Sigmoid colon (tissue), 7 donors: ENCODE measurements around the gene MEMO1. TPM values are rescaled to one million over a fixed set of nuclear protein-coding genes. Genes with fewer than 3 reads are reported as not detected.

Source experiments
- DNase-seq: peaks from one replicate; pipeline ENCODE4 v3.0.0-alpha.2; 2019
- H3K27ac ChIP-seq, 4 donors: fragments of 200-600 bp; sonication (generic); one replicate each; pipeline ENCODE4 v1.5.1; 2016 to 2019; ENCODE audit warnings: mild to moderate bottlenecking in 1 of 4
- H3K27me3 ChIP-seq, 3 donors: fragments of 200-600 bp; sonication (generic); one replicate each; pipeline ENCODE4 v1.5.1; 2019; ENCODE audit warnings: mild to moderate bottlenecking in 1 of 3
- H3K36me3 ChIP-seq, 4 donors: fragments of 200-600 bp; sonication (generic); one replicate each; pipeline ENCODE4 v1.5.1; 2016 to 2019
- H3K4me1 ChIP-seq, 4 donors: fragments of 200-600 bp; sonication (generic); one replicate each; pipeline ENCODE4 v1.5.1; 2017 to 2019
- H3K4me3 ChIP-seq, 4 donors: fragments of 200-600 bp; sonication (generic); one replicate each; pipeline ENCODE4 v1.5.1; 2017 to 2019; ENCODE audit warnings: mild to moderate bottlenecking in 2 of 4, moderate library complexity in 1 of 4
- H3K9me3 ChIP-seq, 4 donors: fragments of 200-600 bp in 3 of 4; sonication (generic) in 3 of 4; one replicate each; pipeline versions ENCODE4 v1.5.1 to v1.6.1; 2013 to 2019
- CTCF ChIP-seq, 4 experiments: fragments of 450-650 bp in 3 of 4; fragments of 200-600 bp in 1 of 4; IDR thresholded peaks; one replicate each; pipeline ENCODE4 v1.5.1; 2016 to 2019; ENCODE audit warnings: antibody characterized with exemption in 4 of 4, mild to moderate bottlenecking in 3 of 4, moderate library complexity in 2 of 4
- EP300 ChIP-seq, 4 donors: sonication (generic); formaldehyde crosslinking; IDR thresholded peaks; one replicate each; pipeline ENCODE4 v1.6.1; 2017; ENCODE audit warnings: antibody characterized with exemption in 4 of 4
- POLR2A ChIP-seq, 2 donors: fragments of 450-650 bp; IDR thresholded peaks; one replicate each; pipeline ENCODE4 v1.6.1; 2016; ENCODE audit warnings: antibody characterized with exemption in 2 of 2, mild to moderate bottlenecking in 2 of 2, moderate library complexity in 2 of 2
- POLR2AphosphoS5 ChIP-seq, 4 donors: sonication (generic); formaldehyde crosslinking; IDR thresholded peaks; one replicate each; pipeline ENCODE4 v1.6.1; 2017; ENCODE audit warnings: antibody characterized with exemption in 4 of 4
- WGBS, 2 donors: extraction: QIAGEN DNeasy Blood & Tissue Kit; methylation state at CpG; one replicate each; pipeline ENCODE4 v1.1.7; 2013; 5-methylcytosine and 5-hydroxymethylcytosine counted together
- intact Hi-C: fragments of 100-400 bp; cut with DNase I; formaldehyde crosslinking; loops from one replicate; pipeline ENCODE4 v1.15.1; 2023
- polyA plus RNA-seq, 3 donors: library from polyadenylated mRNA; stranded (reverse); fragments of 200-250 nt; gene quantifications; one replicate each; pipeline ENCODE4 v1.2.3, GENCODE V29; 2013
- total RNA-seq, 4 donors: library from RNA; depleted of rRNA; stranded (reverse); fragments of >200 nt; gene quantifications; one replicate each; pipeline ENCODE4 v1.1.0, GENCODE V29; 2016
- donor health status: healthy with polysubstance abuse.
- donor health status: Bipolar disorder and iron deficiency.
- donor health status: healthy.

The MEMO1 gene
- total and polyA plus RNA-seq, 7 donors: 18.3 to 39.6 (median 29.6) TPM

DNA sequence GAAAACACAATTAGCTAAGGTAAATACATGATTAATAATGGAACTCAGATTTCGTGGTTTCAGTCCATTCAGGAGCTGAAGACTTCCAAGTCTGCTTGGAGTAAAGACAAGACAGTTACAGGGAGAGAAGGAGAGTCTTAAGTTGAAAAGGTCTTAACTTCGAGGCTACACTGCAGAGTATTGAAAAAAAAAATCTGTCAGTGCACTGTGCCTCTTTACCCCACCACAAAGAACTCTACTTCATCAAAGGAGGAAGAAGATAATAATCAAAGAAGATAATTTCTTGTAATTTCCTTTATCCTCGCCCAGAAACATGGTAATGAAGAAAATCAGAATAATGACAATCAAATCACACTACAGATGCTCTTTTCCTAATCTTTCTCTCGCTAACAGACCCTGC lies 75.4 kb downstream of the MEMO1 start:
- no peaks in the 10 kb centered on the region for H3K4me1 ChIP-seq
- TF ChIP-seq EP300 (IDR thresholded peaks at IDR 0.05) (no peak), POLR2AphosphoS5 (IDR thresholded peaks at IDR 0.05) (no peak), CTCF (IDR thresholded peaks at IDR 0.05) (no peak), POLR2A (IDR thresholded peaks at IDR 0.05) (no peak)
- no peak for DNase-seq
- H3K27ac ChIP-seq: no peak overlapping the region
- no peaks in the 10 kb centered on the region for H3K9me3 ChIP-seq
- H3K4me3 ChIP-seq: no peak overlapping the region
- intact Hi-C loops: no loop called here
- no peaks in the 10 kb centered on the region for H3K36me3 ChIP-seq
- 81 to 91% methylated on average over 4 of the region's 4 CpGs for WGBS, 2 donors
- H3K27me3 ChIP-seq: no peaks in the 10 kb centered on the region

DNA sequence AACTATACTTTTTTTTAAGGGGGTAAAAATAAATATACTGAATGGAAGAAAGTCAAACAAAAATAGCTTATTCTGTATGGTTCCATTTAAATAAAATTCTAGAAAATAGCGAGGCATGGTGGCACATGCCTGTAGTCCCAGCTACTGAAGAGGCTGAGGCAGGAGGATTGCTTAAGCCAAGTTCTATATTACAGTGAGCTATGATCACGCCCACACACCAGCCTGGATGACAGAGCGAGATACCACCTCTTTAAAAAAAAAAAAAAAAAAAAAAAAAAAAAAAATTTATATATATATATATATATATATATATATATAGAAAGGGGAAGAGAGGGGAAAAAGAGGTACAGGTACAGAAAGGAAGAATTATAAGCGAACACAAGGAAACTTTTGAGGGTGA lies 77.7 kb downstream of the MEMO1 start:
- Histone ChIP-seq H3K4me3 (no peak overlapping the region), H3K27ac (no peak overlapping the region), H3K4me1 (no peaks in the 10 kb centered on the region), H3K27me3 (no peaks in the 10 kb centered on the region), H3K9me3 (no peaks in the 10 kb centered on the region), H3K36me3 (no peaks in the 10 kb centered on the region)
- TF ChIP-seq EP300 (IDR thresholded peaks at IDR 0.05): no peak
- no peak for TF ChIP-seq POLR2AphosphoS5 (IDR thresholded peaks at IDR 0.05)
- no peak for TF ChIP-seq POLR2A (IDR thresholded peaks at IDR 0.05)
- TF ChIP-seq CTCF (IDR thresholded peaks at IDR 0.05): no peak
- DNase-seq: no peak
- intact Hi-C loops: no loop called here
- 97 to 98% methylated on average over 4 of the region's 4 CpGs for WGBS, 2 donors

GRCh38 chr2:31932589-31932988 lies 78.2 kb downstream of the MEMO1 start:
- Histone ChIP-seq H3K4me3 (no peak overlapping the region), H3K27ac (no peak overlapping the region), H3K4me1 (no peaks in the 10 kb centered on the region), H3K9me3 (no peaks in the 10 kb centered on the region), H3K36me3 (no peaks in the 10 kb centered on the region), H3K27me3 (no peaks in the 10 kb centered on the region)
- DNase-seq: no peak
- 89 to 93% methylated on average over 5 of the region's 5 CpGs for WGBS, 2 donors
- intact Hi-C loops: no loop called here
- TF ChIP-seq POLR2AphosphoS5 (IDR thresholded peaks at IDR 0.05) (no peak), EP300 (IDR thresholded peaks at IDR 0.05) (no peak), POLR2A (IDR thresholded peaks at IDR 0.05) (no peak), CTCF (IDR thresholded peaks at IDR 0.05) (no peak)

DNA sequence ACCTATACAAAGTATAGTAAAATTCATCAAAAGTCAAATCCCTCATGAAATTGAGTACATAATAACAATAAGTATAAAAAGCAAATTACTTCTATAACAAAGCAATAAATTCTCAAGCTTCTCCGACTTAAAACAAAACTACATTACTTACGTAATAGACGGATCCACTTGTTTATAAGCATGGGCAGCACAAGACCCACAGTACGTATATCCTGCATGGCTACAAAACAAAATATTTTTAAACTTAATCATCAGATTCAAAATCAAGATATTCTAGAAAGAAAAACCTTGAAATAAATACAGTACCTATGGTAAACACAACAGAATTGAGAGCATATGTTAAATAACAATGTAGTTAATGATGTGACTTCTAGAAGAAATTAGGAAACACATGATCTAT lies 78.9 kb downstream of the MEMO1 start:
- Histone ChIP-seq H3K9me3 (no peaks in the 10 kb centered on the region), H3K27me3 (no peaks in the 10 kb centered on the region), H3K36me3 (no peaks in the 10 kb centered on the region), H3K4me3 (no peak overlapping the region), H3K4me1 (no peaks in the 10 kb centered on the region), H3K27ac (no peak overlapping the region)
- WGBS, 2 donors: 91 to 95% methylated on average over 4 of the region's 4 CpGs
- TF ChIP-seq EP300 (IDR thresholded peaks at IDR 0.05): no peak
- no peak for TF ChIP-seq POLR2A (IDR thresholded peaks at IDR 0.05)
- TF ChIP-seq POLR2AphosphoS5 (IDR thresholded peaks at IDR 0.05): no peak
- TF ChIP-seq CTCF (IDR thresholded peaks at IDR 0.05): no peak
- DNase-seq: no peak
- intact Hi-C loops: no loop called here

- no peak overlapping the region for H3K27ac ChIP-seq
- DNase-seq: no peak
- no peaks in the 10 kb centered on the region for H3K4me1 ChIP-seq
- H3K9me3 ChIP-seq: no peaks in the 10 kb centered on the region
- H3K36me3 ChIP-seq: peaks cover 0 to 3% (median 0%) of the 10 kb centered on the region in 4 donors
- no peak overlapping the region for H3K4me3 ChIP-seq
- no peaks in the 10 kb centered on the region for H3K27me3 ChIP-seq
- TF ChIP-seq POLR2A (IDR thresholded peaks at IDR 0.05): no peak
- no peak for TF ChIP-seq EP300 (IDR thresholded peaks at IDR 0.05)
- no peak for TF ChIP-seq POLR2AphosphoS5 (IDR thresholded peaks at IDR 0.05)
- TF ChIP-seq CTCF (IDR thresholded peaks at IDR 0.05): no peak
- WGBS, 2 donors: 83 to 93% methylated on average over 2 of the region's 2 CpGs
- intact Hi-C loops: no loop called here
Observed at GRCh38 chr2:31925517-31925916, 85.3 kb downstream of the MEMO1 start.
